Keratinocyte (primary cell): ENCODE results near the gene RNU6-1. TPM values are rescaled to one million over a fixed set of nuclear protein-coding genes. Genes with fewer than 3 reads are reported as not detected.

Experiments used
- DNase-seq: peaks from one replicate; pipeline ENCODE4 v3.0.0-alpha.2; 2011; ENCODE audit warnings: low read depth, missing footprints, low spot score
- FAIRE-seq: peaks from 2 replicates; lab custom pipeline; 2011; peaks lifted over from hg19 to GRCh38; lab: Jason Lieb, UNC
- H2AFZ ChIP-seq: 2 replicates; pipeline ENCODE4 v1.6.0; 2012; ENCODE audit warnings: low read length, control low read depth, inconsistent platforms; ENCODE audit not compliant: control insufficient read depth
- H3K27ac ChIP-seq: 2 replicates; pipeline ENCODE4 v1.5.1; 2011; ENCODE audit warnings: low read length; ENCODE audit not compliant: control insufficient read depth, insufficient read depth
- H3K27me3 ChIP-seq: 3 replicates; pipeline ENCODE4 v1.6.0; 2011; ENCODE audit warnings: low read length; ENCODE audit not compliant: control insufficient read depth, insufficient read depth; ENCODE audit errors: extremely low read depth
- H3K36me3 ChIP-seq, 2 experiments: 2 replicates in 1 of 2; 3 replicates in 1 of 2; pipeline ENCODE4 v1.5.1; 2011; ENCODE audit warnings: low read length in 2 of 2, mild to moderate bottlenecking in 1 of 2; ENCODE audit not compliant: control insufficient read depth in 2 of 2, insufficient read depth in 2 of 2; ENCODE audit errors: extremely low read depth in 1 of 2
- H3K4me1 ChIP-seq: 3 replicates; pipeline ENCODE4 v1.5.1; 2011; ENCODE audit warnings: low read length; ENCODE audit not compliant: control insufficient read depth, insufficient read depth; ENCODE audit errors: extremely low read depth
- H3K4me2 ChIP-seq: 3 replicates; pipeline ENCODE4 v1.6.0; 2011; ENCODE audit warnings: low read depth, low read length; ENCODE audit not compliant: control insufficient read depth, insufficient read depth; ENCODE audit errors: extremely low read depth
- H3K4me3 ChIP-seq, 3 experiments: fragments of 200-600 bp in 1 of 3; sonication (generic) in 1 of 3; 2 replicates in 2 of 3; 3 replicates in 1 of 3; pipeline ENCODE4 v1.5.1; 2011 to 2016; ENCODE audit warnings: low read length in 3 of 3, mild to moderate bottlenecking in 3 of 3, control low read depth in 2 of 3, inconsistent platforms in 1 of 3, low read depth in 1 of 3, mixed read lengths in 1 of 3, mixed run types in 1 of 3, moderate library complexity in 1 of 3; ENCODE audit not compliant: control insufficient read depth in 2 of 3, insufficient read depth in 2 of 3; ENCODE audit errors: extremely low read depth in 1 of 3
- H3K79me2 ChIP-seq: 2 replicates; pipeline ENCODE4 v1.6.0; 2012; ENCODE audit warnings: low read length; ENCODE audit not compliant: control insufficient read depth, insufficient read depth
- H3K9ac ChIP-seq: 3 replicates; pipeline ENCODE4 v1.6.0; 2011; ENCODE audit warnings: low read length; ENCODE audit not compliant: control insufficient read depth, insufficient read depth; ENCODE audit errors: extremely low read depth
- H3K9me1 ChIP-seq: 3 replicates; pipeline ENCODE4 v1.6.0; 2011; ENCODE audit warnings: low read length; ENCODE audit not compliant: control insufficient read depth, insufficient read depth; ENCODE audit errors: extremely low read depth
- H3K9me3 ChIP-seq: 2 replicates; pipeline ENCODE4 v1.5.1; 2012; ENCODE audit warnings: low read depth, low read length; ENCODE audit not compliant: control insufficient read depth
- H4K20me1 ChIP-seq: 3 replicates; pipeline ENCODE4 v1.6.0; 2011; ENCODE audit warnings: low read length; ENCODE audit not compliant: control insufficient read depth, insufficient read depth; ENCODE audit errors: extremely low read depth
- EZH2 ChIP-seq: IDR thresholded peaks from one replicate; pipeline ENCODE4 v1.6.1; 2012; ENCODE audit warnings: inconsistent platforms, mild to moderate bottlenecking, low read length, moderate library complexity
- dilution Hi-C: fragments of 300-500 bp; cut with MboI; formaldehyde crosslinking; loops from one replicate; pipeline ENCODE4 v1.7.0; 2020; ENCODE audit warnings: low sequenced_read_pairs; ENCODE audit not compliant: extremely low pct_ligation_motif_present
- polyA plus RNA-seq, 5 experiments: library from polyadenylated mRNA; depleted of rRNA in 3 of 5; stranded (reverse) in 3 of 5; stranded (forward) in 1 of 5; unstranded in 1 of 5; fragments of >200 nt; gene quantifications; 1 replicate in 1 of 5; 2 replicates in 3 of 5; 3 replicates in 1 of 5; pipeline versions ENCODE4 v1.2.1 to v1.2.3, GENCODE V29; 2011 to 2012; ENCODE audit warnings: missing spikeins in 2 of 5, low read depth in 1 of 5, low replicate concordance in 1 of 5
- TF ChIP-seq, protein P1 (sequence below), 3 experiments: IDR thresholded peaks in 1 of 3; conservative IDR thresholded peaks in 1 of 3; optimal IDR thresholded peaks in 1 of 3; 2 replicates in 2 of 3; 3 replicates in 1 of 3; pipeline versions ENCODE3 to v1.5.1; 2011; ENCODE audit warnings: low read length in 3 of 3, mild to moderate bottlenecking in 3 of 3, moderate library complexity in 2 of 3, control low read depth in 1 of 3, inconsistent platforms in 1 of 3; ENCODE audit not compliant: insufficient read depth in 2 of 3; ENCODE audit errors: extremely low read depth in 1 of 3

RNU6-1 gene
- polyA plus RNA-seq, 1 donor (not counting 4 experiments of a cell fraction or from before 2014, with no cell fraction given), result not detected

DNA sequence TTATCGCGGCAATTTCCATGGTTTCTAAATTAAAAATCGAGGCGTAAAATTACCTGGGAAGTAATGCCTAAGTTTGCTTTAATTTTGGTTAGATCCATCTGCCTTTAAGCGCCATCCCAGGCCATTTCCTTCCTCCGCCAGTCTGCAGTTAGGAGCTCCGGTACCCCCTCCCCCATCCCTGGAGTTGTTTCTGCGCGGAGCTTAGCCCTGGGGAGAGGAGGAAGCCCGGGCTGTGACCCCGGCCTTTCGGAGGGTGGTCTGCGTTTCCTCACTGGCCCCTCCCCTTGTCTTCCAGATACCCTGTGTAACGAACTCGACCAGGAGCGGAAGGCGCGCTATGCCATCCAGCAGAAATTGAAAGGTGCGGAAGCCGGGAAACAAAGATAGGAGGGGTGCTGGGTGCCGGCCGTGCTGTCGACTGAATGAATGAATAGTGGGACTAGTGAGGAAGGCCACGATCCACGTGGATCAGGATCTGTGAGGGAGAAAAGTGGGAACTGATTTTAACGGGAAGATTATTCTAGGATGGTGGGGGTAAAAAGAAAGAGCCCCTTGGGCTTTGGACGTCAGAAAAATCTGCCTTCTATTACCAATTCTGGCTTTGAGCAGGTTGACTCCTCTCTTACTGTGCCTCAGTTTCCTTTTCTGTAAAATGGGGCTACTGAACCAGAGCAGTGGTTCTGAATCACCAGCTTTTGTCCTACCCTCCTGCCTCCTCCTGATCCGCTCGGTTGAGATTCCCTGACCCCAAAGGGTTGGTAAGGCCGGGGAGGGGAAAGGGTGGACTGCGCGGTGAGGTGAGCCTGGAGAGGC, 6.7 kb downstream of the RNU6-1 start:
- Histone ChIP-seq H3K4me1 (peaks cover 17% of the 10 kb centered on the region), H3K9me1 (no peaks in the 10 kb centered on the region), H2AFZ (no peak overlapping the region), H3K4me3 (peak overlapping the region in 2 of 3 experiments; percentile 36 to 40), H3K9me3 (no peaks in the 10 kb centered on the region), H3K27me3 (peaks cover 80% of the 10 kb centered on the region), H4K20me1 (no peaks in the 10 kb centered on the region), H3K4me2 (peak overlapping the region; percentile 77), H3K36me3 (no peaks in the 10 kb centered on the region), H3K79me2 (no peaks in the 10 kb centered on the region), H3K27ac (no peak overlapping the region), H3K9ac (no peak overlapping the region)
- FAIRE-seq (no peak), DNase-seq (no peak)
- TF ChIP-seq, protein P1, sequence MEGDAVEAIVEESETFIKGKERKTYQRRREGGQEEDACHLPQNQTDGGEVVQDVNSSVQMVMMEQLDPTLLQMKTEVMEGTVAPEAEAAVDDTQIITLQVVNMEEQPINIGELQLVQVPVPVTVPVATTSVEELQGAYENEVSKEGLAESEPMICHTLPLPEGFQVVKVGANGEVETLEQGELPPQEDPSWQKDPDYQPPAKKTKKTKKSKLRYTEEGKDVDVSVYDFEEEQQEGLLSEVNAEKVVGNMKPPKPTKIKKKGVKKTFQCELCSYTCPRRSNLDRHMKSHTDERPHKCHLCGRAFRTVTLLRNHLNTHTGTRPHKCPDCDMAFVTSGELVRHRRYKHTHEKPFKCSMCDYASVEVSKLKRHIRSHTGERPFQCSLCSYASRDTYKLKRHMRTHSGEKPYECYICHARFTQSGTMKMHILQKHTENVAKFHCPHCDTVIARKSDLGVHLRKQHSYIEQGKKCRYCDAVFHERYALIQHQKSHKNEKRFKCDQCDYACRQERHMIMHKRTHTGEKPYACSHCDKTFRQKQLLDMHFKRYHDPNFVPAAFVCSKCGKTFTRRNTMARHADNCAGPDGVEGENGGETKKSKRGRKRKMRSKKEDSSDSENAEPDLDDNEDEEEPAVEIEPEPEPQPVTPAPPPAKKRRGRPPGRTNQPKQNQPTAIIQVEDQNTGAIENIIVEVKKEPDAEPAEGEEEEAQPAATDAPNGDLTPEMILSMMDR (optimal IDR thresholded peaks at IDR 0.05 in 1 of 3, IDR thresholded peaks at IDR 0.05 in 1 of 3, conservative IDR thresholded peaks at IDR 0.05 in 1 of 3; ENCODE audit: extremely low read depth in 1 of 3, insufficient read depth in 2 of 3, low read length in 3 of 3), result no peak
- TF ChIP-seq EZH2, result no peak
- dilution Hi-C loops, result no loop called here

DNA sequence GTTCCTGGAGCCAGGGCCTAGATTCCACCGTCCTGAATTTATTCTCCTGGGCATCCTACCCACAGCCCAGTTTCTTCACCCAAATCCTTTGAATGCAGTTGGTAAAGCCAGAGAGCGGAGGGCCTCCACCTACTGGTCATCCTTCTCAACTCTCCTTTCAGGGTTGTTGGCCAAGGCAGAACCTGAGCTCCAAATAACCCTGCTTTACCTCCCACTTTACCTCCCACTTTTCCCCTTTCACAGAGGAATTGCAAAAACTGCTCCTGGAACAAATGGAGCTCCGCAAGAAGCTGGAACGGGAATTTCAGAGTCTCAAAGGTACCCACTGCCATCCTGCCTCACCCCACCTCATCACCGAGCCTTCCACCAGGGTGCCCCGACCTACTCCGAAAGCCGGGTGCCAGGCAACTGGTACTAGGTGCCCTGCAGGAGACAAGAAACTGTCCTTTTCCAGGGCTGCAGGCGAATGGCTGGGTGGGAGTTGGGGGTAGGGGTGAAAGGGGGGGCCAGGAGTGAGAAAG, 7.8 kb downstream of the RNU6-1 start:
- no peak overlapping the region for H3K4me3 ChIP-seq
- no peaks in the 10 kb centered on the region for H3K79me2 ChIP-seq
- no peak overlapping the region for H3K4me2 ChIP-seq
- no peak overlapping the region for H3K9ac ChIP-seq
- TF ChIP-seq EZH2, result peak; percentile 11
- TF ChIP-seq, protein P1 (optimal IDR thresholded peaks at IDR 0.05 in 1 of 3, IDR thresholded peaks at IDR 0.05 in 1 of 3, conservative IDR thresholded peaks at IDR 0.05 in 1 of 3; ENCODE audit: extremely low read depth in 1 of 3, insufficient read depth in 2 of 3, low read length in 3 of 3), result peak in 1 of 3 experiments; percentile 34
- H3K9me3 ChIP-seq, result no peaks in the 10 kb centered on the region
- FAIRE-seq, result no peak
- no peak for DNase-seq
- dilution Hi-C loops, result no loop called here
- H3K27ac ChIP-seq, result no peak overlapping the region
- H3K9me1 ChIP-seq, result no peaks in the 10 kb centered on the region
- peaks cover 17% of the 10 kb centered on the region for H3K4me1 ChIP-seq
- H4K20me1 ChIP-seq, result no peaks in the 10 kb centered on the region
- H3K36me3 ChIP-seq, result no peaks in the 10 kb centered on the region
- H2AFZ ChIP-seq, result no peak overlapping the region
- H3K27me3 ChIP-seq, result peaks cover 89% of the 10 kb centered on the region
